HG03565 (cell line): ENCODE measurements around the gene ARF1.

ENCODE experiments used
- ATAC-seq: cut with Tn5 transposase; IDR thresholded peaks from one replicate; pipeline ENCODE4 v1.9.1; 2021; ENCODE audit warnings: mild to moderate bottlenecking, moderate library complexity; ENCODE audit not compliant: unreplicated experiment

ARF1 gene

GRCh38 chr1:228145463-228146416 lies 63.2 kb downstream of the ARF1 start:
- ATAC-seq: no peak

- ATAC-seq: no peak
Measured at GRCh38 chr1:228146417-228147150, 64.1 kb downstream of the ARF1 start.

DNA sequence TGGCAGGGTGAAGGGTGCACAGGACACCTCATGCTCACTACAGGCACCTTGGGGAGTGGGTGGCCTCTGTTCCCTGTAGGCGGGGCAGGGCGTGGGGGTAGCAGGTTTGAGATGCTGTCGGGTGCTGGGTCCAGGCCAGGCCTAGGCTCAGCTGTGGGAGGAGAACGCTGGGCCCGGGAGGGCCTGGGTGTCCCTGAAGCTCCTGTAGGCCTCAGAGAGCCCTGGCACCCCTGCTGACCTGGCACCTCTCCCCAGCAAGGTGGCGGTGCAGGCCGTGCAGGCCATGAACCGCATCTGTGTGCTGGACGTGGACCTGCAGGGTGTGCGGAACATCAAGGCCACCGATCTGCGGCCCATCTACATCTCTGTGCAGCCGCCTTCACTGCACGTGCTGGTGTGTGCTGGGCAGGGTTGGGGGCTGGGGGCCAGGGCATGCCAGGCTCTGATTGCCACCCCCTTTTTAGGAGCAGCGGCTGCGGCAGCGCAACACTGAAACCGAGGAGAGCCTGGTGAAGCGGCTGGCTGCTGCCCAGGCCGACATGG lies 64.7 kb downstream of the ARF1 start:
- ATAC-seq: no peak

GRCh38 chr1:228147768-228148167 lies 65.3 kb downstream of the ARF1 start:
- ATAC-seq: no peak

- no peak for ATAC-seq
Measured at GRCh38 chr1:228148196-228148861, 65.8 kb downstream of the ARF1 start.
